ENCODE results near the gene PIEZO2.
A peak's percentile ranks its signal among the peaks of the same experiment; 100 is the strongest.
"Not testable (repeated sequence)": the region's sequence is repeated elsewhere in the genome, so short reads cannot be mapped to it uniquely, and the experiment has no call there.

The PIEZO2 gene

GRCh38 chr18:10878703-10879102 is 270.7 kb downstream of the PIEZO2 start:
- DNase-seq = no peak

- no peak for DNase-seq
These were observed 271.4 kb downstream of the PIEZO2 start for GRCh38 chr18:10877987-10878386.

- DNase-seq = no peak
These were observed 273.6 kb downstream of the PIEZO2 start for GRCh38 chr18:10875811-10876210.

- no peak for DNase-seq
These were observed 277.1 kb downstream of the PIEZO2 start for GRCh38 chr18:10872304-10872703.

- DNase-seq = no peak
These were observed 284.6 kb downstream of the PIEZO2 start for GRCh38 chr18:10864722-10865121.

GRCh38 chr18:10863026-10863425 is 286.3 kb downstream of the PIEZO2 start:
- DNase-seq = no peak

GRCh38 chr18:10860928-10861327 is 288.4 kb downstream of the PIEZO2 start:
- DNase-seq = no peak

- no peak for DNase-seq
These were observed 289.0 kb downstream of the PIEZO2 start for GRCh38 chr18:10860382-10860781.

- DNase-seq = no peak
These were observed 290.9 kb downstream of the PIEZO2 start for GRCh38 chr18:10858477-10858876.

- DNase-seq = no peak
These were observed 293.2 kb downstream of the PIEZO2 start for GRCh38 chr18:10856132-10856531.

- no peak for DNase-seq
These were observed 296.7 kb downstream of the PIEZO2 start for GRCh38 chr18:10852385-10853303.

GRCh38 chr18:10851824-10852319 is 297.5 kb downstream of the PIEZO2 start:
- peak; percentile 56 to 81 (median 71) for DNase-seq

GRCh38 chr18:10850840-10851239 is 298.5 kb downstream of the PIEZO2 start:
- DNase-seq = peak; percentile 15 to 51 (median 29)

- DNase-seq = no peak
These were observed 299.2 kb downstream of the PIEZO2 start for GRCh38 chr18:10850216-10850615.

GRCh38 chr18:10847907-10848306 is 301.5 kb downstream of the PIEZO2 start:
- DNase-seq = no peak

GRCh38 chr18:10847408-10847790 is 302.0 kb downstream of the PIEZO2 start:
- DNase-seq = no peak

- no peak for DNase-seq
These were observed 302.5 kb downstream of the PIEZO2 start for GRCh38 chr18:10846657-10847407.

GRCh38 chr18:10846035-10846434 is 303.3 kb downstream of the PIEZO2 start:
- DNase-seq = not testable (repeated sequence)

GRCh38 chr18:10843565-10843964 is 305.8 kb downstream of the PIEZO2 start:
- DNase-seq = no peak

GRCh38 chr18:10842861-10843260 is 306.5 kb downstream of the PIEZO2 start:
- no peak for DNase-seq

GRCh38 chr18:10842371-10842770 is 307.0 kb downstream of the PIEZO2 start:
- no peak for DNase-seq

- DNase-seq = peak in 1 of 3 donors; percentile 3
These were observed 308.2 kb downstream of the PIEZO2 start for GRCh38 chr18:10841203-10841602.

GRCh38 chr18:10840743-10841142 is 308.6 kb downstream of the PIEZO2 start:
- peak in 1 of 3 donors; percentile 2 for DNase-seq

- no peak for DNase-seq
These were observed 309.9 kb downstream of the PIEZO2 start for GRCh38 chr18:10839421-10839820.

All from suppressor macrophage treated with lipopolysaccharide for 1 hour (primary cell).